A673 (cell line): ENCODE results near the gene B3GALT2. TPM values are rescaled to one million over a fixed set of nuclear protein-coding genes. Genes with fewer than 3 reads are reported as not detected.

Experiments
- BruUV-seq: library from RNA; stranded (reverse); fragments of 400-500 nt; replicated peaks from 2 replicates; lab custom pipeline; 2021; lab: Mats Ljungman, UMichigan
- CTCF ChIA-PET: fragments of 300-600 bp; sonication (Branson Sonifier 250); formaldehyde crosslinking; loops from one replicate; lab custom pipeline; 2022; ENCODE audit warnings: antibody characterized with exemption; lab: Charles Lee
- POLR2A ChIA-PET: fragments of 300-600 bp; sonication (Branson Sonifier 250); formaldehyde crosslinking; loops from one replicate; lab custom pipeline; 2022; ENCODE audit warnings: antibody characterized with exemption; ENCODE audit not compliant: low non-redundant PET; lab: Charles Lee
- DNase-seq: peaks from one replicate; pipeline ENCODE4 v3.0.0-alpha.2; 2015; ENCODE audit warnings: low spot score
- H3K27ac ChIP-seq: fragments of 200-600 bp; sonication (generic); 2 replicates; pipeline ENCODE4 v1.5.1; 2016; ENCODE audit warnings: mixed run types, low read depth, mild to moderate bottlenecking, mixed read lengths, antibody characterized with exemption, low read length; ENCODE audit not compliant: poor library complexity, severe bottlenecking
- H3K27me3 ChIP-seq: fragments of 200-600 bp; sonication (generic); replicated peaks from 2 replicates; pipeline ENCODE4 v1.6.1; 2017; ENCODE audit warnings: mixed run types, low read depth, mild to moderate bottlenecking, mixed read lengths, antibody characterized with exemption, low read length; ENCODE audit not compliant: insufficient read depth, poor library complexity
- H3K36me3 ChIP-seq: fragments of 200-600 bp; sonication (generic); 2 replicates; pipeline ENCODE4 v1.6.1; 2016; ENCODE audit warnings: mixed run types, mild to moderate bottlenecking, mixed read lengths, antibody characterized with exemption, low read length; ENCODE audit not compliant: insufficient read depth, poor library complexity, severe bottlenecking
- H3K4me1 ChIP-seq: fragments of 200-600 bp; sonication (generic); 2 replicates; pipeline ENCODE4 v1.6.1; 2017; ENCODE audit warnings: mixed run types, mild to moderate bottlenecking, mixed read lengths, antibody characterized with exemption, low read length; ENCODE audit not compliant: insufficient read depth, poor library complexity, severe bottlenecking
- H3K4me3 ChIP-seq: fragments of 200-600 bp; sonication (generic); 2 replicates; pipeline ENCODE4 v1.5.1; 2016; ENCODE audit warnings: low read depth, mixed run types, mild to moderate bottlenecking, mixed read lengths, low read length; ENCODE audit not compliant: poor library complexity, severe bottlenecking
- H3K9me3 ChIP-seq: fragments of 200-600 bp; sonication (generic); 2 replicates; pipeline ENCODE4 v1.6.1; 2016; ENCODE audit warnings: mixed run types, low read depth, mild to moderate bottlenecking, mixed read lengths, antibody characterized with exemption, low read length; ENCODE audit not compliant: poor library complexity, severe bottlenecking
- CTCF ChIP-seq: fragments of 300-800, 200-600 bp; sonication (generic); conservative IDR thresholded peaks from 2 replicates; pipeline ENCODE4 v1.5.1; 2017; ENCODE audit warnings: low read depth, mild to moderate bottlenecking, antibody characterized with exemption, low read length, moderate library complexity, mixed read lengths
- EZH2 ChIP-seq: fragments of 200-600 bp; sonication (generic); IDR thresholded peaks from 2 replicates; pipeline ENCODE4 v1.6.1; 2017; ENCODE audit warnings: borderline replicate concordance, low read depth, mild to moderate bottlenecking, mixed read lengths, antibody characterized with exemption, low read length; ENCODE audit not compliant: poor library complexity, severe bottlenecking
- intact Hi-C: fragments of 100-400 bp; cut with micrococcal nuclease; formaldehyde crosslinking; loops from one replicate; pipeline ENCODE4 v1.10.0; 2022; ENCODE audit not compliant: unreplicated experiment
- total RNA-seq: library from RNA; stranded (reverse); gene quantifications from 2 replicates; pipeline ENCODE4 v1.2.3, GENCODE V29; 2021

Gene B3GALT2
- total RNA-seq, 1 experiment from 2014 or later: 0.39 TPM

GRCh38 chr1:193156117-193156821, 30.1 kb downstream of the B3GALT2 start:
- ChIA-PET CTCF (no interaction called here), POLR2A (no interaction called here)
- intact Hi-C loops: no loop called here
- no peaks in the 10 kb centered on the region for H3K9me3 ChIP-seq
- H3K27ac ChIP-seq: no peak overlapping the region
- DNase-seq: no peak
- H3K27me3 ChIP-seq: no peaks in the 10 kb centered on the region
- no TSS peak for BruUV-seq
- H3K4me3 ChIP-seq: no peak overlapping the region
- peaks cover 23% of the 10 kb centered on the region for H3K36me3 ChIP-seq
- no peaks in the 10 kb centered on the region for H3K4me1 ChIP-seq
- TF ChIP-seq CTCF: no peak

GRCh38 chr1:193144999-193145398, 41.4 kb downstream of the B3GALT2 start:
- no TSS peak for BruUV-seq
- CTCF ChIA-PET: no interaction called here
- no peak for DNase-seq
- Histone ChIP-seq H3K27ac (no peak overlapping the region), H3K4me3 (no peak overlapping the region), H3K9me3 (no peaks in the 10 kb centered on the region), H3K27me3 (no peaks in the 10 kb centered on the region), H3K36me3 (peaks cover 71% of the 10 kb centered on the region), H3K4me1 (peaks cover 12% of the 10 kb centered on the region)
- intact Hi-C loops: no loop called here
- TF ChIP-seq EZH2 (no peak), CTCF (no peak)
- POLR2A ChIA-PET: no interaction called here

- H3K27ac ChIP-seq: no peak overlapping the region
- no peak overlapping the region for H3K4me3 ChIP-seq
- intact Hi-C loops: no loop called here
- H3K27me3 ChIP-seq: no peaks in the 10 kb centered on the region
- peaks cover 72% of the 10 kb centered on the region for H3K36me3 ChIP-seq
- no peaks in the 10 kb centered on the region for H3K9me3 ChIP-seq
- POLR2A ChIA-PET: no interaction called here
- CTCF ChIA-PET: no interaction called here
- no peak for DNase-seq
- TF ChIP-seq EZH2 (no peak), CTCF (no peak)
- H3K4me1 ChIP-seq: peaks cover 12% of the 10 kb centered on the region
- no TSS peak for BruUV-seq
Measured at GRCh38 chr1:193144361-193144938, 42.0 kb downstream of the B3GALT2 start.
